Umbilical cord (tissue), 2 donors: ENCODE results near the gene ERMP1. TPM values are rescaled to one million over a fixed set of nuclear protein-coding genes. Genes with fewer than 3 reads are reported as not detected.
"Not testable (repeated sequence)": the region's sequence is repeated elsewhere in the genome, so short reads cannot be mapped to it uniquely, and the experiment has no call there.

Experiments
- DNase-seq: peaks from one replicate; pipeline ENCODE4 v3.0.0-alpha.2; 2015; ENCODE audit warnings: low spot score
- total RNA-seq: library from RNA; depleted of rRNA; stranded (reverse); fragments of >200 nt; gene quantifications from one replicate; pipeline ENCODE4 v1.2.3, GENCODE V29; 2014; ENCODE audit warnings: low replicate concordance; ENCODE audit not compliant: insufficient read depth

Gene ERMP1
- 12.0 TPM for total RNA-seq

GRCh38 chr9:5832538-5833529 is at the start of gene ERMP1:
ERMP1 (minus strand) TSS chr9:5833117; CDS start chr9:5833027, 90 bp downstream.
- peak; percentile 90 for DNase-seq

- not testable (repeated sequence) for DNase-seq
Observed at GRCh38 chr9:5882244-5883012, 49.5 kb upstream of the ERMP1 start.

GRCh38 chr9:5879419-5880181 is 46.7 kb upstream of the ERMP1 start:
- DNase-seq: peak; percentile 56

GRCh38 chr9:5876711-5877110 is 43.8 kb upstream of the ERMP1 start:
- no peak for DNase-seq

- no peak for DNase-seq
Observed at GRCh38 chr9:5876026-5876425, 43.1 kb upstream of the ERMP1 start.

- DNase-seq: no peak
Observed at GRCh38 chr9:5874048-5874447, 41.1 kb upstream of the ERMP1 start.

GRCh38 chr9:5873439-5873838 is 40.5 kb upstream of the ERMP1 start:
- DNase-seq: no peak

- DNase-seq: peak; percentile 13
Observed at GRCh38 chr9:5872511-5872910, 39.6 kb upstream of the ERMP1 start.

- peak; percentile 30 for DNase-seq
Observed at GRCh38 chr9:5871785-5872184, 38.9 kb upstream of the ERMP1 start.

GRCh38 chr9:5870691-5871090 is 37.8 kb upstream of the ERMP1 start:
- DNase-seq: no peak

GRCh38 chr9:5870020-5870339 is 37.1 kb upstream of the ERMP1 start:
- DNase-seq: no peak

- DNase-seq: no peak
Observed at GRCh38 chr9:5869315-5870019, 36.5 kb upstream of the ERMP1 start.

GRCh38 chr9:5868235-5868634 is 35.3 kb upstream of the ERMP1 start:
- no peak for DNase-seq

- no peak for DNase-seq
Observed at GRCh38 chr9:5866685-5867084, 33.8 kb upstream of the ERMP1 start.

GRCh38 chr9:5866272-5866671 is 33.4 kb upstream of the ERMP1 start:
- no peak for DNase-seq

GRCh38 chr9:5864446-5864845 is 31.5 kb upstream of the ERMP1 start:
- no peak for DNase-seq

GRCh38 chr9:5863092-5863746 is 30.3 kb upstream of the ERMP1 start:
- DNase-seq: no peak

GRCh38 chr9:5858833-5859232 is 25.9 kb upstream of the ERMP1 start:
- DNase-seq: no peak

- DNase-seq: no peak
Observed at GRCh38 chr9:5857928-5858327, 25.0 kb upstream of the ERMP1 start.

- no peak for DNase-seq
Observed at GRCh38 chr9:5854063-5854790, 21.3 kb upstream of the ERMP1 start.
